ENCODE data around the gene VPS45. TPM values are rescaled to one million over a fixed set of nuclear protein-coding genes. Genes with fewer than 3 reads are reported as not detected.

The VPS45 gene
- total and polyA plus RNA-seq, 2 experiments from 2014 or later, result 53.4 to 71.2 TPM

DNA sequence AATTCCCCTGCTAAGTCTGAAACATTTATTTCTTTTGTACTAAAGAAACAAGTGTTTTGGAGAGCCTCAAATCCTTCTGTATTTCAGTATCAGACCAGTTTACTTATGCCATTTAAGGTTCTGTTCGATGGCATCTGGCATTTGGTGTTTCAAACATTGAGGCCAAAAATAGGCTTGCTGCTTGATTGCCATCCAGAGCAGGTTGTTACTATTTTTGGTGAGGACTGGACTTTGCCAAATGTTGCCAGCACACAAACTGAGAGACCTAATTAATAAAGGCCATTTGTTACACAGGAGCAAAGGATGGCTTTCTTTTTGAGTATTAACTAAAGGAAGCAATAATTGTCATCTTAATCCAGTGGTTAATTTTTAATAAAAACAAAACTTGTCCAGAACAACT is 26.2 kb downstream of the VPS45 start:
- TF ChIP-seq, protein P1, sequence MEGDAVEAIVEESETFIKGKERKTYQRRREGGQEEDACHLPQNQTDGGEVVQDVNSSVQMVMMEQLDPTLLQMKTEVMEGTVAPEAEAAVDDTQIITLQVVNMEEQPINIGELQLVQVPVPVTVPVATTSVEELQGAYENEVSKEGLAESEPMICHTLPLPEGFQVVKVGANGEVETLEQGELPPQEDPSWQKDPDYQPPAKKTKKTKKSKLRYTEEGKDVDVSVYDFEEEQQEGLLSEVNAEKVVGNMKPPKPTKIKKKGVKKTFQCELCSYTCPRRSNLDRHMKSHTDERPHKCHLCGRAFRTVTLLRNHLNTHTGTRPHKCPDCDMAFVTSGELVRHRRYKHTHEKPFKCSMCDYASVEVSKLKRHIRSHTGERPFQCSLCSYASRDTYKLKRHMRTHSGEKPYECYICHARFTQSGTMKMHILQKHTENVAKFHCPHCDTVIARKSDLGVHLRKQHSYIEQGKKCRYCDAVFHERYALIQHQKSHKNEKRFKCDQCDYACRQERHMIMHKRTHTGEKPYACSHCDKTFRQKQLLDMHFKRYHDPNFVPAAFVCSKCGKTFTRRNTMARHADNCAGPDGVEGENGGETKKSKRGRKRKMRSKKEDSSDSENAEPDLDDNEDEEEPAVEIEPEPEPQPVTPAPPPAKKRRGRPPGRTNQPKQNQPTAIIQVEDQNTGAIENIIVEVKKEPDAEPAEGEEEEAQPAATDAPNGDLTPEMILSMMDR (IDR thresholded peaks at IDR 0.05; ENCODE audit: low read depth, low read length), result no peak
- peak overlapping the region; percentile 94 for H3K27ac ChIP-seq

DNA sequence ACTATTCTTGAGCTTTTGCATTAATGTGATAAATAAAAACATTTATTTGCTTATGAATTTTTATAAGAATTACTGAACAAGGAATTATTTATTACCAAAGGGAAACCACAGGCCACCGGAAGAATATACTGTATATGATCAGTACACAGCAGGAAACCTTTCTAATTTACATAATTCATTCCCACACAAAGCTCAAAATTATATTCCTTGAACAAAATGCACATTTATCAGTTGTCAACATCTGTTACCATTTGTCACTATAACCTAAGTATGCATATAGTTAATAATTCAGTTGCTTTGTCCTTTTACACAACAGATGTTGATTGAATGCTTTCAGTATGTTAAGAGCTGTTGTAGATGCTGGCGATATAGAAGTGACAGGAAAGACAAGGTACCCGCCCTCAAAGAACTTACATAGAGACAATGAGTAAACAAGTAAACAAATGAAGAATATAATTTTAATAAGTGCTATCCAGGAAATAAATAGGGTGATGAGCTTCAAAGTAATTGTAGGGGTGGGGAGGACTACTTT is 27.2 kb downstream of the VPS45 start:
- no peak for DNase-seq (ENCODE audit: low read depth in 1 of 2, low spot score in 1 of 2)
- H3K27ac ChIP-seq, result peak overlapping the region; percentile 94
- peaks cover 17% of the 10 kb centered on the region for H3K36me3 ChIP-seq
- H3K27me3 ChIP-seq, result no peaks in the 10 kb centered on the region
- H3K4me1 ChIP-seq (ENCODE audit: low read depth), result peaks cover 19% of the 10 kb centered on the region
- H3K9me3 ChIP-seq (ENCODE audit: low read depth), result no peaks in the 10 kb centered on the region
- H3K4me3 ChIP-seq, result no peak overlapping the region
- TF ChIP-seq, protein P1 (IDR thresholded peaks at IDR 0.05; ENCODE audit: low read depth, low read length), result no peak

More for the DNA sequence above, 26.2 kb downstream of the VPS45 start:
- Histone ChIP-seq H3K4me1 (ENCODE audit: low read depth) (peaks cover 19% of the 10 kb centered on the region), H3K27me3 (no peaks in the 10 kb centered on the region), H3K36me3 (peaks cover 12% of the 10 kb centered on the region), H3K4me3 (no peak overlapping the region), H3K9me3 (ENCODE audit: low read depth) (no peaks in the 10 kb centered on the region)
- peak in 1 of 2 donors; percentile 63 for DNase-seq (ENCODE audit: low read depth in 1 of 2, low spot score in 1 of 2)

DNA sequence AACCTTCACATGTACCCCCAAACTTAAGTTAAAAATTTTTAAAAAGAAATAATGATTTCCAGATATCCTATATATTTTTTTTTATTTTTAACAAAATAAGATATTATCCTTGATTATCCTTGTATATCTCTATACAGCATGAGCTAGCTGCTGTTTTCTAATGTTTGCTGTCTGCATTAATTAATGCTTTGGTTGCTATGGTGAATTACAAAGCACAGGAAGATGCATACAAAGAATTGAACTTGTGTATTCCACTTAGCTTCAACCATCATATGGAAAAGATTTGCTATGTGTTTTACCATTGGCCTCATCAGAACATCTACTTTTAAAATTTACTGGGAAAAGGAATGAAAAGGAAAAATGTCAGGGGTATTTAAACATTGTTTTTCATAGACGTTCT is 35.4 kb downstream of the VPS45 start:
- Histone ChIP-seq H3K9me3 (ENCODE audit: low read depth) (no peaks in the 10 kb centered on the region), H3K27ac (peak overlapping the region; percentile 1), H3K4me1 (ENCODE audit: low read depth) (no peaks in the 10 kb centered on the region), H3K4me3 (no peak overlapping the region), H3K36me3 (peaks cover 7% of the 10 kb centered on the region), H3K27me3 (no peaks in the 10 kb centered on the region)
- no peak for DNase-seq (ENCODE audit: low read depth in 1 of 2, low spot score in 1 of 2)
- TF ChIP-seq, protein P1 (IDR thresholded peaks at IDR 0.05; ENCODE audit: low read depth, low read length), result no peak

GRCh38 chr1:150106341-150106740 is 38.8 kb downstream of the VPS45 start:
- H3K9me3 ChIP-seq (ENCODE audit: low read depth), result no peaks in the 10 kb centered on the region
- no peaks in the 10 kb centered on the region for H3K27me3 ChIP-seq
- DNase-seq (ENCODE audit: low read depth in 1 of 2, low spot score in 1 of 2), result no peak
- H3K27ac ChIP-seq, result no peak overlapping the region
- no peaks in the 10 kb centered on the region for H3K36me3 ChIP-seq
- TF ChIP-seq, protein P1 (IDR thresholded peaks at IDR 0.05; ENCODE audit: low read depth, low read length), result no peak
- H3K4me3 ChIP-seq, result no peak overlapping the region
- no peaks in the 10 kb centered on the region for H3K4me1 ChIP-seq (ENCODE audit: low read depth)

DNA sequence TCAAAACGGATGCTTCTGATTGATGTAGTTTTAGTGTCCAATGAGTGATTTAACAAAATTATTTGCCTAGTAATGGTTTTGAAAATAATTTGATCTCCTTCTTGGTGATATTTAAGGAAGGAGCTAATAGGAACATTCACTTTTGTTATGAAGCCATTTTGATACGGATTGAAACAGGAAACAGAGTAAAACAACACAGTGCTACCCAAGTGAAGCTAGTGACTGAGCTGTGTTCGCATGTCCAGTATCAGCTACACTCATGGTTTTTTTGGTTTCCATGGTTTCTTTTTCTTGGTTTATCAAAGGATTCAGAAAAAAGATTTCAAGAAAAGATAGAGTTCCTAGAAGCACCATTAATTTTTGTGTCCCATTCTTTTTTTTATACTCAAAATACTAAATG is 42.0 kb downstream of the VPS45 start:
- H3K27ac ChIP-seq, result no peak overlapping the region
- peaks cover 3% of the 10 kb centered on the region for H3K36me3 ChIP-seq
- H3K4me3 ChIP-seq, result no peak overlapping the region
- DNase-seq (ENCODE audit: low read depth in 1 of 2, low spot score in 1 of 2), result no peak
- TF ChIP-seq, protein P1 (IDR thresholded peaks at IDR 0.05; ENCODE audit: low read depth, low read length), result no peak
- no peaks in the 10 kb centered on the region for H3K9me3 ChIP-seq (ENCODE audit: low read depth)
- H3K27me3 ChIP-seq, result no peaks in the 10 kb centered on the region
- H3K4me1 ChIP-seq (ENCODE audit: low read depth), result no peaks in the 10 kb centered on the region
